ENCODE data around the gene RAD51B. TPM values are rescaled to one million over a fixed set of nuclear protein-coding genes. Genes with fewer than 3 reads are reported as not detected.

RAD51B gene
- total RNA-seq, 1 donor from 2014 or later, result 16.7 TPM

GRCh38 chr14:68576496-68577244 is 757.1 kb downstream of the RAD51B start:
- peak overlapping the region; percentile 8 for H3K4me3 Mint-ChIP-seq
- H3K36me3 Mint-ChIP-seq (ENCODE audit: low read depth), result peaks cover 9% of the 10 kb centered on the region
- peak overlapping the region; percentile 79 for H3K27ac Mint-ChIP-seq (ENCODE audit: unreplicated experiment)
- peaks cover 63% of the 10 kb centered on the region for H3K4me1 Mint-ChIP-seq
- TF ChIP-seq CTCF (conservative IDR thresholded peaks at IDR 0.05), result no peak
- H3K27me3 Mint-ChIP-seq (ENCODE audit: low read depth), result no peaks in the 10 kb centered on the region
- no peak for DNase-seq (ENCODE audit: low read depth, low spot score)
- peaks cover 3% of the 10 kb centered on the region for H3K9me3 Mint-ChIP-seq

GRCh38 chr14:68577802-68578541 is 758.4 kb downstream of the RAD51B start:
- TF ChIP-seq CTCF (conservative IDR thresholded peaks at IDR 0.05), result no peak
- H3K4me3 Mint-ChIP-seq, result no peak overlapping the region
- DNase-seq (ENCODE audit: low read depth, low spot score), result no peak
- H3K36me3 Mint-ChIP-seq (ENCODE audit: low read depth), result peaks cover 8% of the 10 kb centered on the region
- no peak overlapping the region for H3K27ac Mint-ChIP-seq (ENCODE audit: unreplicated experiment)
- no peaks in the 10 kb centered on the region for H3K9me3 Mint-ChIP-seq
- peaks cover 56% of the 10 kb centered on the region for H3K4me1 Mint-ChIP-seq
- no peaks in the 10 kb centered on the region for H3K27me3 Mint-ChIP-seq (ENCODE audit: low read depth)

- TF ChIP-seq CTCF (conservative IDR thresholded peaks at IDR 0.05), result no peak
- H3K36me3 Mint-ChIP-seq (ENCODE audit: low read depth), result peaks cover 8% of the 10 kb centered on the region
- no peak overlapping the region for H3K4me3 Mint-ChIP-seq
- no peaks in the 10 kb centered on the region for H3K9me3 Mint-ChIP-seq
- no peak overlapping the region for H3K27ac Mint-ChIP-seq (ENCODE audit: unreplicated experiment)
- peaks cover 49% of the 10 kb centered on the region for H3K4me1 Mint-ChIP-seq
- no peaks in the 10 kb centered on the region for H3K27me3 Mint-ChIP-seq (ENCODE audit: low read depth)
- DNase-seq (ENCODE audit: low read depth, low spot score), result no peak
Observed at GRCh38 chr14:68578597-68578996, 759.0 kb downstream of the RAD51B start.

GRCh38 chr14:68580096-68580645 is 760.6 kb downstream of the RAD51B start:
- no peak for DNase-seq (ENCODE audit: low read depth, low spot score)
- Mint-ChIP-seq H3K27me3 (ENCODE audit: low read depth) (no peaks in the 10 kb centered on the region), H3K27ac (ENCODE audit: unreplicated experiment) (peak overlapping the region; percentile 24), H3K4me3 (no peak overlapping the region), H3K36me3 (ENCODE audit: low read depth) (peaks cover 8% of the 10 kb centered on the region), H3K4me1 (peaks cover 50% of the 10 kb centered on the region), H3K9me3 (no peaks in the 10 kb centered on the region)
- TF ChIP-seq CTCF (conservative IDR thresholded peaks at IDR 0.05), result no peak

GRCh38 chr14:68580671-68581070 is 761.1 kb downstream of the RAD51B start:
- no peak for DNase-seq (ENCODE audit: low read depth, low spot score)
- Mint-ChIP-seq H3K4me1 (peaks cover 52% of the 10 kb centered on the region), H3K27me3 (ENCODE audit: low read depth) (no peaks in the 10 kb centered on the region), H3K27ac (ENCODE audit: unreplicated experiment) (peak overlapping the region; percentile 73), H3K4me3 (no peak overlapping the region), H3K9me3 (no peaks in the 10 kb centered on the region), H3K36me3 (ENCODE audit: low read depth) (peaks cover 8% of the 10 kb centered on the region)
- TF ChIP-seq CTCF (conservative IDR thresholded peaks at IDR 0.05), result no peak
